ENCODE data around the gene FYTTD1.
"Not testable (repeated sequence)": the region's sequence is repeated elsewhere in the genome, so short reads cannot be mapped to it uniquely, and the experiment has no call there.

FYTTD1 gene

GRCh38 chr3:197730200-197730599 is 19.5 kb upstream of the FYTTD1 start:
- H3K4me3 ChIP-seq (ENCODE audit: control insufficient read depth, low read depth, low read length) = no peak overlapping the region
- DNase-seq (ENCODE audit: low read depth) = peak; percentile 44
- TF ChIP-seq CTCF (IDR thresholded peaks at IDR 0.05; ENCODE audit: control insufficient read depth, insufficient read depth, low read depth, low read length, missing control alignments) = no peak

- not testable (repeated sequence) for DNase-seq (ENCODE audit: low read depth); H3K4me3 ChIP-seq (ENCODE audit: control insufficient read depth, low read depth, low read length)
These were observed 18.9 kb upstream of the FYTTD1 start for GRCh38 chr3:197730770-197731169.

- DNase-seq (ENCODE audit: low read depth); H3K4me3 ChIP-seq (ENCODE audit: control insufficient read depth, low read depth, low read length): not testable (repeated sequence)
These were observed 18.2 kb upstream of the FYTTD1 start for GRCh38 chr3:197731483-197731882.

GRCh38 chr3:197733042-197733441 is 16.6 kb upstream of the FYTTD1 start:
- no peak for TF ChIP-seq CTCF (IDR thresholded peaks at IDR 0.05; ENCODE audit: control insufficient read depth, insufficient read depth, low read depth, low read length, missing control alignments)
- H3K4me3 ChIP-seq (ENCODE audit: control insufficient read depth, low read depth, low read length) = no peak overlapping the region
- no peak for DNase-seq (ENCODE audit: low read depth)

- no peak for DNase-seq (ENCODE audit: low read depth)
- no peak for TF ChIP-seq CTCF (IDR thresholded peaks at IDR 0.05; ENCODE audit: control insufficient read depth, insufficient read depth, low read depth, low read length, missing control alignments)
- no peak overlapping the region for H3K4me3 ChIP-seq (ENCODE audit: control insufficient read depth, low read depth, low read length)
These were observed 14.9 kb upstream of the FYTTD1 start for GRCh38 chr3:197734667-197735318.

- no peak for TF ChIP-seq CTCF (IDR thresholded peaks at IDR 0.05; ENCODE audit: control insufficient read depth, insufficient read depth, low read depth, low read length, missing control alignments)
- peak overlapping the region; percentile 76 for H3K4me3 ChIP-seq (ENCODE audit: control insufficient read depth, low read depth, low read length)
- DNase-seq (ENCODE audit: low read depth) = no peak
These were observed 13.6 kb upstream of the FYTTD1 start for GRCh38 chr3:197736010-197736490.

GRCh38 chr3:197736491-197737318 is 13.0 kb upstream of the FYTTD1 start, which contains the start of gene RUBCN:
Gene RUBCN (minus strand): TSS chr3:197736904. CDS start chr3:197736719, 185 bp downstream.
- peak; percentile 64 for DNase-seq (ENCODE audit: low read depth)
- H3K4me3 ChIP-seq (ENCODE audit: control insufficient read depth, low read depth, low read length) = peak within 1 kb of the TSS; percentile 76
- TF ChIP-seq CTCF (IDR thresholded peaks at IDR 0.05; ENCODE audit: control insufficient read depth, insufficient read depth, low read depth, low read length, missing control alignments) = no peak

Measured in AG09309 (cell line).